Measurements from ENCODE around the gene DOCK10.

DOCK10 gene

GRCh38 chr2:224976629-224977525 is 65.4 kb downstream of the DOCK10 start:
- no peak for DNase-seq (ENCODE audit: low spot score)

GRCh38 chr2:224975761-224976160 is 66.5 kb downstream of the DOCK10 start:
- no peak for DNase-seq (ENCODE audit: low spot score)

- DNase-seq (ENCODE audit: low spot score): no peak
Measured at GRCh38 chr2:224973112-224974016, 68.9 kb downstream of the DOCK10 start.

- no peak for DNase-seq (ENCODE audit: low spot score)
Measured at GRCh38 chr2:224971214-224971613, 71.1 kb downstream of the DOCK10 start.

- no peak for DNase-seq (ENCODE audit: low spot score)
Measured at GRCh38 chr2:224970311-224970710, 72.0 kb downstream of the DOCK10 start.

- no peak for DNase-seq (ENCODE audit: low spot score)
Measured at GRCh38 chr2:224969633-224970260, 72.5 kb downstream of the DOCK10 start.

- DNase-seq (ENCODE audit: low spot score): no peak
Measured at GRCh38 chr2:224969095-224969494, 73.2 kb downstream of the DOCK10 start.

GRCh38 chr2:224968051-224968450 is 74.2 kb downstream of the DOCK10 start:
- DNase-seq (ENCODE audit: low spot score): no peak

- no peak for DNase-seq (ENCODE audit: low spot score)
Measured at GRCh38 chr2:224966613-224967012, 75.7 kb downstream of the DOCK10 start.

GRCh38 chr2:224959556-224959955 is 82.7 kb downstream of the DOCK10 start:
- no peak for DNase-seq (ENCODE audit: low spot score)

- no peak for DNase-seq (ENCODE audit: low spot score)
Measured at GRCh38 chr2:224958873-224959272, 83.4 kb downstream of the DOCK10 start.

- no peak for DNase-seq (ENCODE audit: low spot score)
Measured at GRCh38 chr2:224958462-224958857, 83.8 kb downstream of the DOCK10 start.

- no peak for DNase-seq (ENCODE audit: low spot score)
Measured at GRCh38 chr2:224957540-224958461, 84.5 kb downstream of the DOCK10 start.

- DNase-seq (ENCODE audit: low spot score): no peak
Measured at GRCh38 chr2:224956706-224957105, 85.6 kb downstream of the DOCK10 start.

- DNase-seq (ENCODE audit: low spot score): no peak
Measured at GRCh38 chr2:224954980-224955379, 87.3 kb downstream of the DOCK10 start.

GRCh38 chr2:224952936-224953657 is 89.2 kb downstream of the DOCK10 start:
- DNase-seq (ENCODE audit: low spot score): no peak

- DNase-seq (ENCODE audit: low spot score): no peak
Measured at GRCh38 chr2:224951723-224952481, 90.4 kb downstream of the DOCK10 start.

- DNase-seq (ENCODE audit: low spot score): no peak
Measured at GRCh38 chr2:224948859-224949258, 93.4 kb downstream of the DOCK10 start.

- DNase-seq (ENCODE audit: low spot score): no peak
Measured at GRCh38 chr2:224948005-224948404, 94.3 kb downstream of the DOCK10 start.

GRCh38 chr2:224947566-224947965 is 94.7 kb downstream of the DOCK10 start:
- no peak for DNase-seq (ENCODE audit: low spot score)
